Lower leg skin (tissue), 4 donors: ENCODE results near the gene MRPL36. TPM values are rescaled to one million over a fixed set of nuclear protein-coding genes. Genes with fewer than 3 reads are reported as not detected.

ENCODE experiments used
- DNase-seq, 2 donors: peaks; one replicate each; pipeline ENCODE4 v3.0.0-alpha.2; 2019; ENCODE audit warnings: low spot score in 2 of 2
- H3K4me3 ChIP-seq: fragments of 200-600 bp; sonication (generic); 2 replicates; pipeline ENCODE4 v1.5.1; 2017; ENCODE audit warnings: mild to moderate bottlenecking, low read depth; ENCODE audit not compliant: poor library complexity, severe bottlenecking
- CTCF ChIP-seq, 3 donors: fragments of 450-650 bp; IDR thresholded peaks; one replicate each; pipeline ENCODE4 v1.5.1; 2016; ENCODE audit warnings: antibody characterized with exemption in 3 of 3, mild to moderate bottlenecking in 3 of 3, moderate library complexity in 2 of 3
- POLR2A ChIP-seq, 2 donors: fragments of 450-650 bp; IDR thresholded peaks; one replicate each; pipeline ENCODE4 v1.6.1; 2016 to 2017; ENCODE audit warnings: antibody characterized with exemption in 2 of 2, mild to moderate bottlenecking in 1 of 2, moderate library complexity in 1 of 2
- WGBS, 2 donors: methylation state at CpG; one replicate each; pipeline ENCODE4 v1.1.5; 2018; 5-methylcytosine and 5-hydroxymethylcytosine counted together
- intact Hi-C: fragments of 100-400 bp; cut with DNase I; formaldehyde crosslinking; loops from one replicate; pipeline ENCODE4 v1.15.0; 2023; ENCODE audit warnings: low total_unique reads
- total RNA-seq, 4 donors: library from RNA; depleted of rRNA; stranded (reverse); fragments of >200 nt; gene quantifications; one replicate each; pipeline ENCODE4 v1.1.0, GENCODE V29; 2016

The MRPL36 gene
- total RNA-seq, 4 donors from 2014 or later, result 34.6 to 59.4 (median 42.6) TPM

GRCh38 chr5:1777281-1778137, 22.1 kb downstream of the MRPL36 start:
- WGBS, 2 donors, result 91% methylated on average over 30 of the region's 31 CpGs
- TF ChIP-seq CTCF (IDR thresholded peaks at IDR 0.05), result no peak
- intact Hi-C loops, result no loop called here
- no peak for DNase-seq
- H3K4me3 ChIP-seq, result no peak overlapping the region

- intact Hi-C loops, result no loop called here
- no peak overlapping the region for H3K4me3 ChIP-seq
- WGBS, 2 donors, result 76 to 96% methylated on average over 6 of the region's 6 CpGs
- DNase-seq, result no peak
- TF ChIP-seq CTCF (IDR thresholded peaks at IDR 0.05) (no peak), POLR2A (IDR thresholded peaks at IDR 0.05) (no peak)
Observed at GRCh38 chr5:1776831-1777230, 22.8 kb downstream of the MRPL36 start.

- TF ChIP-seq POLR2A (IDR thresholded peaks at IDR 0.05) (no peak), CTCF (IDR thresholded peaks at IDR 0.05) (no peak)
- no peak for DNase-seq
- WGBS, 2 donors, result 34 to 48% methylated on average over 5 of the region's 5 CpGs
- H3K4me3 ChIP-seq, result no peak overlapping the region
- intact Hi-C loops, result no loop called here
Observed at GRCh38 chr5:1772634-1773033, 27.0 kb downstream of the MRPL36 start.

GRCh38 chr5:1771149-1772065, 28.2 kb downstream of the MRPL36 start:
- intact Hi-C loops, result no loop called here
- DNase-seq, result no peak

GRCh38 chr5:1770443-1770802, 29.2 kb downstream of the MRPL36 start:
- DNase-seq, result no peak
- TF ChIP-seq CTCF (IDR thresholded peaks at IDR 0.05) (no peak), POLR2A (IDR thresholded peaks at IDR 0.05) (no peak)
- intact Hi-C loops, result no loop called here
- 64 to 67% methylated on average over 6 of the region's 6 CpGs for WGBS, 2 donors
- H3K4me3 ChIP-seq, result no peak overlapping the region

More at GRCh38 chr5:1771149-1772065, 28.2 kb downstream of the MRPL36 start:
- TF ChIP-seq CTCF (IDR thresholded peaks at IDR 0.05) (no peak), POLR2A (IDR thresholded peaks at IDR 0.05) (no peak)
- no peak overlapping the region for H3K4me3 ChIP-seq
- 65 to 73% methylated on average over 14 to 20 of the region's 20 CpGs for WGBS, 2 donors
